H1 (cell line): Measurements from ENCODE around the gene RPS28. TPM values are rescaled to one million over a fixed set of nuclear protein-coding genes. Genes with fewer than 3 reads are reported as not detected.
A peak's percentile ranks its signal among the peaks of the same experiment; 100 is the strongest.

Source experiments
- SIN3A ChIP-seq, 2 experiments: IDR thresholded peaks in 1 of 2; conservative IDR thresholded peaks in 1 of 2; 2 replicates each; pipeline ENCODE4 v1.6.1; 2011 to 2012; ENCODE audit warnings: low read length in 2 of 2, improper control_type of control experiment in 1 of 2, low read depth in 1 of 2, mild to moderate bottlenecking in 1 of 2
- polyA plus RNA-seq, 7 experiments: library from polyadenylated mRNA; depleted of rRNA in 3 of 7; stranded (reverse) in 5 of 7; unstranded in 2 of 7; fragments of >200 nt in 5 of 7; fragments of 200-250 nt in 2 of 7; gene quantifications; 1 replicate in 5 of 7; 2 replicates in 1 of 7; 4 replicates in 1 of 7; pipeline versions ENCODE4 v1.2.1 to v1.2.3, GENCODE V29; 2011 to 2013; ENCODE audit warnings: missing spikeins in 2 of 7, mixed read lengths in 2 of 7
- total RNA-seq: library from RNA; stranded (reverse); fragmentation: NEBNext Ultra II Directional; extraction: Animal tissue kit (Norgen Biotek cat#: 25700); gene quantifications from 2 replicates; pipeline ENCODE4 v1.2.1, GENCODE V29; 2021
- TF ChIP-seq, protein P1 (sequence below), 3 experiments: IDR thresholded peaks; 1 replicate in 2 of 3; 2 replicates in 1 of 3; pipeline versions ENCODE4 v1.5.1 to v1.6.1; 2011; ENCODE audit warnings: low read length in 3 of 3, mild to moderate bottlenecking in 3 of 3, inconsistent platforms in 2 of 3, low read depth in 1 of 3, moderate library complexity in 1 of 3; ENCODE audit not compliant: insufficient read depth in 1 of 3; ENCODE audit errors: control extremely low read depth in 1 of 3

Gene RPS28
- total and polyA plus RNA-seq, 2 of the 8 experiments (the other 6 are each of a cell fraction or from before 2014, with no cell fraction given): 1,241 to 1,699 TPM

DNA sequence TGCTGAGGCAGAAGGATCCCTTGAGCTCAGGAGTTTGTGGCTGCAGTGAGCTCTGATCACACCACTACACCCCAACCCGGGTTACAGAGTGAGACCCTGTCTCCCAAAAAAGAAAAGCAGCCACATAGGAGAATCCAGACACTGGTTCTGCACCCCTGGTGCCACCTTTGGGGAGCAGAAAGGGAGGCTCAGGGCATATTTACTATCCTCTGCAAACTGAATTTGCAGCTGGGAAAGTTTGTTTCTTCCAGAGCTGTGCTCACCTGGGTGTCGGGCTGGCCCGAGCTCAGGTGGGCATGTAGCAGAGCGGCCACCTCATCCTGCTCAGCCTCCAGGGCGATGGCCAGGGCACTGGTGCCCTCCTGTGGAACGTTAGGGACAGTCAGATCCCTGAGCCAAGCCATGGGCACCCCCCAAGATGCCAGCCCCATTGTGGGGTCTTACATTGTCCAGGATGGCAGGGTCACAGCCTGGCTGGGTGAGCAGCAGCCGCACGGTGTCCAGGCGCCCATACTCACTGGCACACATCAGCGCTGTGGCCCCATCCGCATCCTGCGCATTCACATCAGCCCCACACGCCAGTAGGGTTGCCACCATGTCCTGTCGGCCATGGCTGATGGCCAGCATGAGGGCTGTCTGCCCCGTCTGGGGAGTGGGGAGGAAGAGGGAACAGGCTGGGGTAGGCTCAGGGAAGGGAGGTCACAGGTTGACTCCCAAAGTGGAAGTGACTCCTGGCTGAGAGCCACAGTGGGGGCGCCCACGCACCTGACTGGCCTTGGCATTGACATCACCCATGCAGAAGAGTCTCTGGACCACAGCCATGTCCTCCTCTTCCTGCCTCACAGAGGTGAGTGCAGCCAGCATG is 3.1 kb downstream of the RPS28 start (continued):
- TF ChIP-seq, protein P1, sequence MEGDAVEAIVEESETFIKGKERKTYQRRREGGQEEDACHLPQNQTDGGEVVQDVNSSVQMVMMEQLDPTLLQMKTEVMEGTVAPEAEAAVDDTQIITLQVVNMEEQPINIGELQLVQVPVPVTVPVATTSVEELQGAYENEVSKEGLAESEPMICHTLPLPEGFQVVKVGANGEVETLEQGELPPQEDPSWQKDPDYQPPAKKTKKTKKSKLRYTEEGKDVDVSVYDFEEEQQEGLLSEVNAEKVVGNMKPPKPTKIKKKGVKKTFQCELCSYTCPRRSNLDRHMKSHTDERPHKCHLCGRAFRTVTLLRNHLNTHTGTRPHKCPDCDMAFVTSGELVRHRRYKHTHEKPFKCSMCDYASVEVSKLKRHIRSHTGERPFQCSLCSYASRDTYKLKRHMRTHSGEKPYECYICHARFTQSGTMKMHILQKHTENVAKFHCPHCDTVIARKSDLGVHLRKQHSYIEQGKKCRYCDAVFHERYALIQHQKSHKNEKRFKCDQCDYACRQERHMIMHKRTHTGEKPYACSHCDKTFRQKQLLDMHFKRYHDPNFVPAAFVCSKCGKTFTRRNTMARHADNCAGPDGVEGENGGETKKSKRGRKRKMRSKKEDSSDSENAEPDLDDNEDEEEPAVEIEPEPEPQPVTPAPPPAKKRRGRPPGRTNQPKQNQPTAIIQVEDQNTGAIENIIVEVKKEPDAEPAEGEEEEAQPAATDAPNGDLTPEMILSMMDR (IDR thresholded peaks at IDR 0.05; ENCODE audit: control extremely low read depth in 1 of 3, insufficient read depth in 1 of 3, low read depth in 1 of 3, low read length in 3 of 3): peak; percentile 40 to 50 (median 45)
- TF ChIP-seq SIN3A (conservative IDR thresholded peaks at IDR 0.05 in 1 of 2, IDR thresholded peaks at IDR 0.05 in 1 of 2; ENCODE audit: low read depth in 1 of 2, low read length in 2 of 2): no peak
